ENCODE measurements around the gene ATPAF2.

The ATPAF2 gene

DNA sequence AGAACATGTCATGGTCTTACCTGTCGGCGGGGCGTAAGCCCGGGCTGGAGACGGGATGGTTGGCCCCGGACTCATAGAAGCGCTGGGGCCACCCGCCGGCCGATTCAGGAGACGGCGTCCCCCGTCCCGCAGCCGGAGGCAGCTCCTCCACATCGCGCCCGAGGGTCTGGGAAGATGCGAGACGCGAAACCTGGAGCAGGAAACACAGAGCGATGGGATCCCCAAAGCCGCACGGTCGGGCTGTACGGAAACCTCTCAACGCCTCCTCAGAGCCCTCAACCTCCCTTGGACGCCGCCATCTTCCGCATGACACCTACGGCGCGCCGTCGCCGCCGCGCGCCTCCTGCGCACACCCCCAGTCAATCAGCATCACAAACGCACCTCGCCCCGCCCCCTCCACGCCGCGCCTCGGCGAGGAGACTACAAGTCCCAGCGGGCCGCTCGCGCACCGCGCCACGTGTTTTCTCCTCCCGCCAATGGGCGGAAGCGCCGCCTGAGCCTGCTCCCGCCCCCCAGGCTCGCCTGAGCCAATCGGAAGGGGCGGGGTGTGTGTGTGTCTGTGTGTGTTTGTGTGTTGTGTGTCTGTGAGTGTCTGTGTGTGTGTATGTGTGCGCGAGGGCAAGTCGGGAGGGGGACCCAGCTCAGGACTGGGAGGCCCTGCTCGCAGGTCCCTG lies at the start of gene ATPAF2, which contains the start of gene GID4:
Gene ATPAF2, minus strand, starts transcription at position 308 of the 674 bp plus-strand sequence. Its CDS starts 155 bp downstream, at position 153.
Gene GID4, plus strand, starts transcription at position 548 of the 674 bp plus-strand sequence. Its CDS starts 57 bp downstream, at position 605.
- peak; percentile 88 for DNase-seq

DNA sequence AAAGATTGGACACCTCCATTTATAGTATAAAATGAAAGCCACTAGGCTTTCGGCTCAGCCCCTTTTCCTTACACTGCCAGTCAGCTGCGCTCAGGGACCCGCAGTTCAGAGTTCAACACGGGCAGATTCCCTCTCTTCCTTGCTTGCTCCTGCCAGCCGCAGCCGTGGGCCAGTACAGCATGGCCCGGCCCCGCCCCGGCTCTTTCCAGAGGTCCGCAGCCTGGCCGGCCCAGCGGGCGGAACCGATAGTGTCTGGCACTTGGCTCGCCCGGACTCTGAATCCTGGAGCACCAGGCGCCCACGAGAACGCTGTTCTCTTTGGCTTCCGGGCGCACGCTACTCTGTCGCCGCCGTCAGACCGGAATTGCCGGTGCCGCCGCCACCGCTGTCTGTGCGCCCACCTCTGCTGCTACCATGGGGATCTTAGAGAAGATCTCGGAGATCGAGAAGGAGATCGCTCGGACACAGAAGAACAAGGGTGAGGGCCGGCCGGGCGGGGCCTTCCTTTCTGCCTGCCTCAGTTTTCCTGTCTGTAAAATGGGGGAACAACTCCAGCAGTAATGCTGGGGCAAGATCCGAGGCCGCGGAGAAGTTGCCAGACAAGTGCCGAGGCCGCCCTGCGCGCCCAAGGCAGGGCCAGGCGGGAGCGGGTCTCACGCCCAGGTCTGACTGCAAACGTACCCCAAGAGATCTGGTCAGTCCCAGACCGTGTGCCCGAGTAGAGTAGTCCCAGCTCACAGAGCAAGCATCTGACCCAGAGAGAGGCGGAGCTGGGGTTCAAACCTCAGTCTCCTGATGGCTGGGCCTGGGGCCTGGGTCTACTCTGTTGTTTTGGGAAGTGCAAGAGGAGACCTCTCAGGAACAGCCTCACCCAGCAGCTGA lies 48.9 kb upstream of the ATPAF2 start, which contains the start of gene DRG2:
Gene DRG2, plus strand, starts transcription at position 339 of the 882 bp plus-strand sequence. Its CDS starts 76 bp downstream, at position 415.
- DNase-seq, result peak; percentile 90

DNA sequence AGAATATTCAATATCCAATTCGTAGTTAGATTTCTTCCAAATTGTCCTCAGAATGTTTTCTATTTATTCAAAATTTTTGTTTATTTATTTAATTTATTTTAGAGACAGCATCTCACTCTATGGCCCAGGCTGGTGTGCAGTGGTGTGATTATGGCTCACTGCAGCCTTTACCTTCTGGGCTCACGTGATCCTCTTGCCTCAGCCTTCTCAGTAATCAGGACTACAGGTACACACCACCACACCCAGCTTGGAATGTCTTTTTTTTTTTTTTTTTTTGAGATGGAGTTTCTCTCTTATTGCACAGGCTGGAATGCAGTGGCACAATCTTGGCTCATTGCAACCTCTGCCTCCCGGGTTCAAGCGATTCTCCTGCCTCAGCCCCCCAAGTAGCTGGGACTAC lies 45.3 kb upstream of the ATPAF2 start:
- DNase-seq, result no peak

DNA sequence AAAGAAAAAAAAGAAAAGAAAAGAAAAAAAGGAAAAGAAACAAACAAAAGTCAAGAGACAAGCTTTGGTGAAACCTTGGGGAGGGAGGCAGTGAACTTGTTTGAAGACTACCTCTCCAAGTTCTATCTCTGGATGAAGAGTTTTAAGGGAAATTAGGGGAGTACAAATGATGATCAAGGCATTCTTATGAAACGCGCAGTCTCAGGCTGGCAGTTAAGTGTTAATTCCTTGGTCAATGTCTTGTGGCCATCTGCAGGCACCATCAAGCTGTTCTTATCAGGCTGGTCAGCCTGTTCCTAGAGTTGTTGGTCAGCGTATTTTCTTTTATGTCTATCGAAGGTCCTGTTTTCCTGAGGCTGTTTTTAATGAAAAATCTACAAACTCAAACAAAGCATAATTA lies 40.6 kb upstream of the ATPAF2 start:
- DNase-seq, result no peak

DNA sequence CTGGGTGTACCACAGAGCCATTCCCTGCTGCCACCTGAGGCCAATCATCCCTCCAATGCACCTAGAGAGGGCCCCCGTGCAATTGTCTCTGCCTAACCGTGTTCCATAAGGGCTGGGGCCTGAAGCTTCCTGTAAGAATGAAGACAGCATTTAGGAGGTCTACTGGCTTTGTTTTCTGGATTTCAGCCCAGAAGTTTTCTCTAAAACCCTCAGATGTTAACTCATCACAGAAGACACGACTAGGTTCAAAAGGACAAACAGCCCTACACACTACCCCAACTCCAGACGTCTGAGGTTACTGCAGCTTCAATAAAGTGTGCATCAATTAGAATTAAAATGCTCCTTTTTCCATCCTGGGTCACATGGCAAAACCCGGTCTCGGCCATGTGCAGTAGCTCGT lies 38.0 kb upstream of the ATPAF2 start:
- no peak for DNase-seq

DNA sequence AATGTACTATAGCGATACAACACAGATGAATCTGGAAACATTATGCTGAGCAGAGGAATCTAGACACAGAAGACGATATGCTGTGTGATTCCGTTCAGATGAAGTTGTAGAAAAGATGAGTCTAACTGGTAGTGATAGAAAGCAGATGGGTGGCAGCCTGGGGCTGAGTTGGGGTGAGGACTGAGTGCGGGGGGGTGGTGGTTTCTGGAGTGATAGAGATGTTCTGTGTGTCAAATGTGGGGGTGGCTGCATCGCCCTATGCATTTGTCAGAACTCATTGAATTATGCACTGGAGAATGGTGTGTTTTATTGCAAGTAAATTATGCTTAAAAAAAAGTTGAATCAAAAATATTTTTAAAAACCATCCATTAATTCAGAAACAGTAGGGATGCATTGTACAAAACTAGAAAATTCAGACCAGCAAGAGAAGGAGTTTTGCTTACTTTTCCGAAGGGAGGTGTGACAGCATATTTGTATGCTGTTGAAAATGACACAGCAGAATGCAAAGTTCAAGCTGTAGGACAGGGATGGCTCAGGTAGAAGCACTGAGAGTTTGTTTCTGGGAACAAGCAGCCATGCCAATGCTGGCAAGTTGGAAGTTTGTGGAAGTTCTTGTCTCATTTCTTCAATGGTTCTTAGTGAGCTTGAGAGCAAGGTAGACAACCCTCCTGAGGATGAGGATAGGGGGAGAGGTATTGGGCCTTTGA lies 35.8 kb upstream of the ATPAF2 start:
- DNase-seq, result no peak

DNA sequence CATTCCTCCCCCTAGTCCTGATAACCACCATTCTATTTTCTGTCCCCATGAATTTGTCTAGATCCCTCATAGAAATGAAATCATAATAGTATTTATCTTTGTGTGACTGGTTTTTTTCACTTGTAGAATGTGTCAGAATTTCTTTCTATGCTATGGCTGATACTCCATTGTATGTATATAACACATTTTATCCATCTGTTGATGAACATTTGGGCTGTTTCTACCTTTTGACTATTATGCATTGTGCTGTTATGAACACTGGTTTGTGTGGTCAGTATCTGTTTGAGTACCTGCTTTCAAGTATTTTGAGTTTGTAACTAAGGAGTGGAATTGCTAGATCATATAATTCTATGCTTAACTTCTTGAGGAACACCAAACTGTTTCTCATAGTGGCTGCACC lies 32.8 kb upstream of the ATPAF2 start:
- no peak for DNase-seq

DNA sequence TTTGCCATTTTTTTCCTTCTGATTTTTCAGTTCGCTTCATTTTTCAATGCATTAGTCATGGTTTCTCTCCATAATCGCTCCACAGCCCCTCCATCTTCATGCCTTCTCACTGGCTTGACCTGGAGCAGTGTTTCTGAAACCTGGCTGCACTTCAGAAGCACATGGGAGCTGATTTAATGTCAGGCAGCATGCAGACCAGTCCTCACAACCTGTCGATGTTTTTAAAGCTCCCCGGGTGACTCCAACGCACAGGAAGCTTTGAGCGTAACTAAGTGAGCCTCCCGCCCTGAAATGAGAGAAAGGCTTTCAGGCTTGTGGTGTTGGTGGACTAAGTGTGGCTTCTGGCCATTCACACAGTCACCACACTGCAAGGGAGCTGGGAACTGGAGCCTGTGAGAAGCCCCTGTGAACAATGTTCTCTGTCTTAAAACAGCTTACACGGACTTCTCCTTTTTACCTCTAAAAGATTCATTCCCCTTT lies 31.9 kb upstream of the ATPAF2 start:
- DNase-seq, result peak; percentile 14

DNA sequence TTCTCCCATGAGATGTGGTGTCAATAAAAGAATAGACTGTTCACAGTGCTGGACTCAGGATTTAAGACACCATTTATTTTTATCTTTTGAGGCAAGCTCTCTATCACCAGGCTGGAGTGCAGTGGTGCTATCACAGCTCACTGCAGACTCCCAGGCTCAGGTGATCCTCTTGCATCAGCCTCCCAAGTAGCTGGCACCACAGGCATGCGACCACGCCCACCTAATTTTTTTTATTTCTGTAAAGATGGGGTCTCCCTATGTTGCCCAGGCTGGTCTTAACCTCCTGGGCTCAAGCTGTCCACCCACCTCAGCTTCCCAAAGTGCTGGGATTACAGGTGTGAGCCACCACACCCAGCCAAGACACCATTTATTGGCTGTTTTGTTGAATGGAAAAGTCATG lies 30.1 kb upstream of the ATPAF2 start:
- DNase-seq, result no peak

DNA sequence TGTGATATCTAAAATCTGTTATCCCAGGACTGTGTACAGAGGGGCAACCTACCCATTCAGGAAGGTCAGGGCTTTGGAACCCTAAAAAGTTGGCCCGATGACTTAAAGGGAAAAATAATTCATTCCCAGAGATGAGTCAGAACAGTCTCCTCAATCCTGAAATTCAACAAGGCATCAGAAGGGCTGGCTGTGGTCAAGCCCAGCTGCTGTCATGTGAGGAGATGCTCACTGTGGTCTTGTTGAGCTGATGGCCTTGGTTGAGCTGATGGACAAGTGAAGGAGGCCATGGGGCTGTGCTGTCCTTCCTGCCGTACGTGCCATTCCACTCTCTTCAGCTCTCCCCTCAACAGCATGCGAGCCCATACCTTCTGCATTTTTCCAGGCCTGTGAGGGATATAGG lies 27.9 kb upstream of the ATPAF2 start:
- no peak for DNase-seq

DNA sequence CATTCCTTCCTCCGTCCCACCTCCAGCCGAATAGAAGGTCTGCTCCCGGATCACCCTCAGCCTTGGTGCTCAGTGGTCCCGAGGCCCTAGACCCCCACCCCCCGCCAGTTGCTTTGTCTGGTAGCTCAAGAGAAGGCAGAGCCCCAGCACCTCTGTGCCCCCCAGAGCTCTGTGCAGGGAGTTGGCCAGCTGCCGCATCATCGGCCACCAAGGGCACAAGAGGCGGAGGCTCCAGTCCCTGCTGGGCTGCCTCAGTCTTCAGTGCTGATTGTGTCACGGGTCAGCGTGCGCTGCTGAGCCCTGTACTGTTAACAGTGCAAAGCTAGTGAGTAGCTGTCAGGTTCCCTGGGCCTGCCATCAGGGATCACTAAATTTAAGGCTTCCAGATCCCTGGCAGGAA lies 26.6 kb upstream of the ATPAF2 start:
- DNase-seq, result no peak

DNA sequence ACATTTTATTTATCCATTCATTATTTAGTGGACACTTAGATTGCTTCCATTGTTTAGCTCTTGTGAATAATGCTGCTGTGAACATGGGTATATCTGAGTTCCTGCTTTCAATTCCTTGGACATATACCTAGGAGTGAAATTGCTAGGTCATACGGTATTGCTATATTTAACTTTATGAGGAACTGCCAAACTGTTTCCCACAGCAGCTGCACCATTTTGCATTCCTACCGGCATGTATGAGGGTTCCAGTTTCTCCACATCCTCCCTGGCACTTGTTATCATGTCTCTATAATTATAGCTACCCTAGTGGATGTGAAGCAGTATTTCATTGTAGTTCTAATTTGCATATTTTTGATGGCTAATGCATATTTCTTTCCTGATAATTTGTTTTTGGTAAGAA lies 25.1 kb upstream of the ATPAF2 start:
- no peak for DNase-seq

DNA sequence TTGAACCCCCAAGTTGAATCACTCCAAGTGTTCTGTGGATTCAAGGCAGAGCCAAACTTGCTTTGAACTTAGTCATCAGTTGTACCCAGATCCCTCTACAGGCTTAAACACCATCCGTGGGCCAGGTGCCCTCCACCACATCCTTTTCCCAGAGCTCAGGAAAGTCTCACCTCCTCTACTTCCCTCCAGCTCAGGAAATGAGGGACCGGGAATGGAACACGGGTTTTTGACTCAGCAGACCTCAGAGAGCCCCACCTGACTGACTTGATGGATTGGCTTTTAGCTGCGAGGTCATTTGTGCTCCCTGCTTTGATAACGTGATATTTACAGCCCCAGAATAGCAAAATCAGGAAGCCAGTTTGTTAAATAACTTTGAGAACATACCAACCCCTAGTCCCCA lies 20.3 kb upstream of the ATPAF2 start:
- DNase-seq, result no peak

DNA sequence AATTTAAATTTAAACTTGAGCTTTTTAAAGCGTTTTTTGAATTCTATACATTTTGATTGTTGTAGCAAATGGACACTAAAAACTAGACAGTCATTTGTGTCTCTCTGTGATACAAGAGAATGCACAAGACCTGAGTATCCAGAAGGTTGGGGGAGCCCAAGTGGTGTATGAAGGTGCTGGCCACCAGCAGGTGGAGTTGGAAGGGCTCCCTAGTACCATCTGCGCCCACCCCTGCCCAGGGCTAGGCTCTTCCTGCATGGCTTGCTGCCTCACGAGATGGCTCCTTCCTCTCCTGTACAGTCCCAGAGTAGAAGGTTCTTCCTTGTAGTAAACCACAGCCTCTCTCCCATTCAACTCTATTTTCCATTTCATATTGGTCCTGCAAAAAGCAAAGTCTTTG lies 17.2 kb upstream of the ATPAF2 start:
- DNase-seq, result no peak

DNA sequence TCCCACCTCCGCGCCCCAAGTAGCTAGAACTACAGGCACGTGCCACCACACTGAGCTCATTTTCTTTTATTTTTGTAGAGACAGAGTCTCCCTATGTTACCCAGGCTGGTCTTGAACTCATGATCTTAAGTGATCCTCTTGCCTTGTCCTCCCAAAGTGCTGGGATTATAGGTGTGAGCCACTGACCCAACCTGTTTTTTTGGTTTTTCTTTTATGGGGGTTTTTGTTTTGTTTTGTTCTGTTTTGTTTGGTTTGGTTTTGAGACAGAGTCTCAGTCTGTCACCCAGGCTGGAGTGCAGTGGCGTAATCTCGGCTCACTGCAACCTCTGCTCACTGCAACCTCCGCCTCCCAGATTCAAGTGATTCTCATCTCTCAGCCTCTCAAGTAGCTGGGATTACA lies 16.6 kb upstream of the ATPAF2 start:
- no peak for DNase-seq

DNA sequence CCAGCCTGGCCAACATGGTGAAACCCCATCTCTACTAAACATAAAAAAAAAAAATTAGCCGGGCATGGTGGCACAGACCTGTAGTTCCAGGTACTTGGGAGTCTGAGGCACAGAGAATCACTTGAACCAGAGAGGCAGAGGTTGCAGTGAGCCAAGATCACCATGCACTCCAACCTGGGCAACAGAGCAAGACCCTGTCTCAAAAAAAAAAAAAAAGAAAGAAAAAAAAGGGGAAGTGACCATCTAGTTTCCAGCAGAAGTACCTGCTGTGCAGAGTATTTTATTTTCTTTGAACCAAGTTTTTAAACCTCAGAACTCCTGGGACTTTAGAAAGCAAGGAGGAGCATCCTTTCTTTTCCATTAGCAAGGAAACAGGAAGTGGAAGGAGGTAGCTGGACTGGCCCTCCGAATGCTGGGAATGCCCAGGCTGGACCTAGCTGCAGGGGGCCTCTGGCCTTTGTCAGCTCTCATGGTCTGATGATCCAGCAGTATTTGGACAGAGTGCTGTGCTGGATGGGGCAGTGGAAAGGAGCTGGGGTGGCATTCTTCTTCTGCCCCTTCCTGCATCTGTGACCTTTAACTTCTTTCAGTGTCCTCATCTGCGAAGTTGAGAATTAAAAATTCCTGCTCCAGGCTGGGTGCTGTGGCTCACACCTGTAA lies 6.9 kb upstream of the ATPAF2 start:
- no peak for DNase-seq

DNA sequence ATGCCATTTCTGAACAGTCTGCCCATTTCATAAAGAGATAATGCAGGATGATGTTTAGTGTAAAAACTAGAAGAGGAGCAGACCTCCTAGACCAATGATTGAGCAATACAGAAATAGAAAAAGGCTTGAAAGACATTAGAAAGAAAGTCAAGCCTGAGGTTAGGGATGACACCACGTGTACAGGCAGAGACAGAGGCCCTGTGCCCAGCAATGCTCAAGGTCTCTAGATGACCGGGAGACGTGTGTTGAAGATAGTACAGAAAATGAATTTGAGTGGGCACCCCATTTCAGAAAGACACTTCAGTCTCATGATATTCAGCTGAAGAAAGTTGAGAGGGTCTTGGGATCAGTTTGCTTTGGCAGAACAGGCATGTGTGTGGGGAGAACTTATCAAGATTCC lies 5.6 kb upstream of the ATPAF2 start:
- DNase-seq, result no peak

DNA sequence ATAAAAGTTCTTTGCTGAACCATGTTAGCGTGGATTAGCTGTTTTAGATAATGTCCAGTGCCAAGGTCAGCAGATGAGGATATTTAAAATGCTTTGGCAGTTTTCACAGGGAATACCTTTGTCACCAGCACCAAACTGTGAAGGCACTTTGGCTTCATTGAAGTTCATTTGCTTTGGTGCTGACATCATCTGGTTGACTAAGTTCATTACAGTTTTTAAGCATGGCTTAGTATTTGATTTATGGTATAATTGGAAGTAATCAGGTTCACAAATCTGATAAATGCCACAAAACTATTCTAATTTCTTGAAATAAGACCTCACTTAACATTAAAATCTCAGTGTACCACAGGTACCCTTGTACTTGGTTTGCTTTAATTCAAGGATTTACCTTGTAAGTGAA lies 4.5 kb upstream of the ATPAF2 start:
- peak; percentile 4 for DNase-seq

DNA sequence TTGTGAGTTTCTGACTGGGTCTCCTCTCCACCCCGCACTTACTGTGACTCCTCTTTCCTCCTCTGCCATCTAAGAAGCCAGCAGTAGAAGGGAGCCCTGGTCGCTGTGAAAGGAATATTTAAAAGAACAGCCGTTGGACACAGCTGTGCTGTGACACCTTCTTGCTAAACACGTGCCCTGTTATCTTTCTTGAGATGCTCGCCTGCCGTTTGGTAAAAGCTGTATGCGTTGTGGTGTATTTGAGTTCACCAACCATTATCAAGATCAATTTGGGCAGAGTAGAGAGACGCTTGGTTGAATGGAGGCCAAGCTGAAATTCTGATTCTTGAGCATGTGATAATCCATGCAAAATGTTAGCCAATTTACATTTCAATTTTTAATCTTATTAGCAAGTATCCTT lies 4.0 kb upstream of the ATPAF2 start:
- no peak for DNase-seq

DNA sequence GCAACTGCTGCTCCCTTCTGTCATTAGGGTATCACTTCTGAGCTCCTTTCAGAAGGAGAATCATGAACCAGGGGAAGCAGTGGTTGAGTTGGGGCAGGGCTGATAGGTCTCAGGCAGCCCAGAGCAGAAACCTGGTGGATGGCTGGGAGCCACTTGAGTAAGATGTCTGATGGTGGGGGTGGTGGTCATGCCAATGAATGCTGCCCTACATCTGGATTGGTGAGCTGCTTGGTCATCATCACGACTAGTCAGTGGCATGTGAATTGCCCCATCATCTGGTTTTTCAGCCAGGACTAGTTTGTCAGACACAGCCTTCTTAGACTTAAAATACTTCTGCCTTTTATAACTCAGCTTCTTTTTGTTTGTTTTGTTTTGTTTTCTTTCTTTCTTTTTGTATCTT lies 2.8 kb upstream of the ATPAF2 start:
- no peak for DNase-seq

DNA sequence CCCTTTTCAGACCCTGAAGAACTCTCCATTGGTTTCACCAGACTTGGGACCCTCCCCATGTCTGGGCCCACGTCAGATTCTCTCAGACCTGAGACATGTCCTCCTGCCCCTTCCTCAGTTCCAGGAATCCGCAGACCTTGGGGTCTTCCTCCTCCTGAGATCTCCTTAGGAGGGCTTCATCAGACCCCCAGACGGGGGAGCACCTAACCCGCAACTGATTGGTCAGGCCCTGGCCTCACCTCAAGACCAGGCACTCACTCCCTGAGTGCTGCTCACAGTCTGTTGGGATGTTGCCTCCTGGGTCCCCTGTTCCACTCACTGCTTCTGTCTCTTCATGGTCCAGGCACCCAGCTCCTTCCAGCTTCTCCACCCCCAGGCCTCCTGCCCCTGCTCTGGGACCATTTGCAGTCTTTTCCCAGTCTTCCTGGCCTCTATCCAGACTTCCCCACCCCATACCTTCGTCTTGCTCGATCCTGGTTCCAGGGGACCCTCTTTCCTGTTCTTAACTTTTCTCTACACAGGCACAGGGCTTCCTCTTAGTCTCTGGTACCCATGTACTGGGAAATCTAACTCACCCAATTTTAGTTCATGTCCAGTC lies 1.4 kb upstream of the ATPAF2 start:
- no peak for DNase-seq

DNA sequence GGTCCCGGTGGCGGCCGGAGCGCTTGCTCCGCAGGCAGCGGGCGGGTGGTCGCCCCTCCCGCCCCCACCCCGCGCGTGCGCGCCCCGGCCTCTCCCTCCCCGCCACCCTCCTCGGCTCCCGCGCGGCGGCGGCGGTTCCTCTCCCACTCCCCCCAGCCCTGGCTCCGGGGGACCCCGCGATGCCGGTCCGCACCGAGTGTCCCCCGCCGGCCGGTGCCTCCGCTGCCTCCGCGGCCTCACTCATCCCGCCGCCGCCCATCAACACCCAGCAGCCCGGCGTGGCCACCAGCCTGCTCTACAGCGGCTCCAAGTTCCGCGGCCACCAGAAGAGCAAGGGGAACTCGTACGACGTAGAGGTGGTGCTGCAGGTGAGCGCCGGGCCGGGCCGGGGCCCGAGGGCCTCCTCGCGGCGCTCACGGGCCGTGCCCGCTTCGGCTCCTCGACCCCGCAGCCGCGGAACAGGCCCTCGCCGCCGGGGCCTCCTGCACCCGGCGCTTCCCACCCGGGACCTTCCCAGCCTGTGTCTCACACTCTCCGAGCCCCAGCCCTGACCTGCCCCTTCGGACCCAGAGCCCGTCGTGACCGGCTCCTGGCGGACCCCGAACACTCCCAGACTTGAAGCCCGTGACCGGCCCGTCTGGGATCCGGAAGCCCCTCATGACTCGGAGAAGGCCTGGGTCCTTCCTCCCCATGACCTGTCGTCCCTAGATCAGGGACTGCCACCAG lies 730 bp upstream of the ATPAF2 start:
- DNase-seq, result no peak
